CD4-positive, alpha-beta T cell treated with Interleukin-4 for 4 hours (primary cell): ENCODE results near the gene LANCL3.
"Not testable (repeated sequence)": the region's sequence is repeated elsewhere in the genome, so short reads cannot be mapped to it uniquely, and the experiment has no call there.

Experiments
- DNase-seq: peaks from one replicate; pipeline ENCODE4 v3.0.0-alpha.2; 2020

Gene LANCL3

GRCh38 chrX:37638047-37638446, 66.6 kb downstream of the LANCL3 start:
- no peak for DNase-seq

DNA sequence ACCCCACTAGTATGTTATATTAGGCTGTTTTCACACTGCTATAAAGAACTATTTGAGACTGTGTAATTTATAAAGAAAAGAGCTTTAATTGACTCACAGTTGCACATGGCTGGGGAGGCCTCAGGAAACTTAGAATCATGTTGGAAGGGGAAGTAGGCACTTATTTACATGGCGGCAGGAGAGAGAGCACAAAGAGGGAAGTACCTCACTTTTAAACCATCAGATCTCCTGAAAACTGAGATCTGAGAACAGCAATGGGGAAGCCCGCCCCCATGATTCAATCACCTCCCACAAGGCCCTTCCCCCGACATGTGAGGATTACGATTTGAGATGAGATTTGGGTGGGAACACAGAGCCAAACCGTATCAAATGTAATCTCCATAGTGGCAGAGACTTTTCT, 68.7 kb downstream of the LANCL3 start:
- DNase-seq, result no peak

DNA sequence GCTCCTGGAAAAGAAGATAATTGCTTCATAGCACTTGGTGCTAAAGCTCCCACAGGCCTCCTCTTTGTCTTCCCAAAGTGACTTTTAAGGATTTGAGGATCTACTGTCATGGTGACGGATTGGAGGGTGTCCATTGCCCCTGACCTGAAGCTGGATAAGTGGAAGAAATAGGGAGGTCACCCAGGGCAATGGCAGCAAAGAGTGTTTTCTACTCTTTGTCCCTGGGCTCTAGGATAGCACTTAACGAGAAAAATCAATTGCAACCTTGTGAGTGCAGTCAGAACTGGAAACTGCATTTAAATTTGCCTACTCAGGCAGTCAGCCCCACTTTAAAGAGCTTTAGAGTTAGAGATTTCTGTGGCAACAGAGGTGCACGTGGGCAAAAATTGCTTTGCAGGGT, 70.4 kb downstream of the LANCL3 start:
- DNase-seq, result no peak

GRCh38 chrX:37644381-37645305, 73.2 kb downstream of the LANCL3 start:
- DNase-seq, result no peak

DNA sequence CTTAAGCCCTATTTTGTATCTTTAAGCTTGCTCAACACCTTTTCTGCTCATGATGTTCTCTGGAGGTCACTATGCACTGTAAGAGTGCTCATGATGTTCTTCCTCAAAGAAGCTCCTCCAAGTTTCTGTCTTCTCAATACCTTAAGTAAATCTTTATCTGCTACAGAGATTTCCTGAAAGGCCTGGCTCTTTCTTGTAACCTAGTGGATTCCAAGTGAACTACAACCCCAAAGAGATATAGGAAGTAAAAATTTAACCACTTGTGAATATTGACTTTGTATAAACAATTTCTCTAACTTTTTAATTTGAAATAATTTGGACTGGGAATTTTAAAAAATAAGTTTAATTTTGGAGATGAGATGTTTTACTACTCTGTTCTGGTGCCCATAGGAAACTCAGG, 74.8 kb downstream of the LANCL3 start:
- DNase-seq, result no peak

DNA sequence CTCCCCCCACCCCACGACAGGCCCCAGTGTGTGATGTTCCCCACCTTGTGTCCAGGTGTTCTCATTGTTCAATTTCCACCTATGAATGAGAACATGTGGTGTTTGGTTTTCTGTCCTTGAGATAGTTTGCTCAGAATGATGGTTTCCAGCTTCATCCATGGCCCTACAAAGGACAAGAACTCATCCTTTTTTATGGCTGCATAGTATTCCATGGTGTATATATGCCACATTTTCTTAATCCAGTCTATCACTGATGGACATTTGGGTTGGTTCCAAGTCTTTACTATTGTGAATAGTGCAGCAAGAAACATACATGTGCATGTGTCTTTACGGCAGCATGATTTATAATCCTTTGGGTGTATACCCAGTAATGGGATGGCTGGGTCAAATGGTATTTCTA, 79.4 kb downstream of the LANCL3 start:
- DNase-seq, result not testable (repeated sequence)

DNA sequence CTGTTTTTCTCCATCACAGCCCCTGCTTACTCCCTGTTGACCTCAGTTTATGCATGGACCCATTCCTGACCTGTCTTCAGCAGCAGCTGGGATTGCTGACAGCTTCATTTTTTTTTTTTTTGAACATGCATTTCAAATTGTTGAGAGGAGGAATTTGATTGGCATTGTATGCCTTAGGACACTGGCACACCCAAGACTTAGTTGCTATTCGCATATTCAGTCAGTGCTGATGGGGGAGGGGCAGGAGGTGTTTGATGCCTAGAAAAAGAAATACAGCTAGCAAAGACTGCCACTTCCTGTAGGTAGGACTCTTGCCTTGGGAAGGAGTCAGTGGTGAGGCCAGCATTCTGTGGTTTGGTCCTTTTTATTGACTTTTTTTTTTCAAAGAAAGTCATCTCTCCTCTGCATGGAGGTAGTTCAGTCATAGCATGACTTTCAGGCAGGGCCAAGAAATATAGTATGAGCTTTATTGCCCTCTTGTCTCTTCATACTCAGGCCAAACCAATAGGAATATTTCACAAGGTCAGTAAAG, 80.5 kb downstream of the LANCL3 start:
- no peak for DNase-seq

DNA sequence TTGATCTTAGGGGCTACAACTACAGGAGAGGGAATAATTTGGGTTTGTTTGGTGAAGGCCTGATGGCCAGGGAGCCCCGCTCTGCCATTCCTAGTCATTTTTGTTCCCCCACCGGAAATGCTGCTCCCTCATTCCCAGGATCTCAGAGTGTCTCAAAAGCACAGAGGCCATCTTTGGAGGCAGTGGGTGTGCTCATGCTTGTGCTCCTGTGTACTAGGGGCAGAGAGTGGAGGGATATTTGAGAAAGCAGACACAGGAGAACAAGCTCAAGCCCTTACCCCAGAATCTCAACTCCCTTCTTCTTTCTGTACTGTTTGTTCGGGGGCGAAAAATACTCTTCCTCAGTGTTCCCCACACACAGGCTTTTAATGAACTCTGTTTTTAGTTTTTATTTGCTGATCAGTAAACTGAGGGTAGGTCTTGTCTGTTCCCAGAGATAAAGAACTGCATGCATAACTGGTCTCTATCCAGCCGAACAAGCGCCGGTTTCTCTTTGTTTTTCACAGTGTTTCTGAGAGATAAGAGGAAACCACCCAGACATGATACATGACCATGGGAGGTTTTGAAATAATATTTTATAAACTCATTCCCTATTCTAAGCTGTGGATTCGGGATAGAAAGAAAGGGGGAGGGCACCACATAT, 81.2 kb downstream of the LANCL3 start:
- DNase-seq, result no peak

GRCh38 chrX:37653397-37654085, 82.1 kb downstream of the LANCL3 start:
- no peak for DNase-seq

GRCh38 chrX:37658343-37659030, 87.0 kb downstream of the LANCL3 start:
- no peak for DNase-seq

DNA sequence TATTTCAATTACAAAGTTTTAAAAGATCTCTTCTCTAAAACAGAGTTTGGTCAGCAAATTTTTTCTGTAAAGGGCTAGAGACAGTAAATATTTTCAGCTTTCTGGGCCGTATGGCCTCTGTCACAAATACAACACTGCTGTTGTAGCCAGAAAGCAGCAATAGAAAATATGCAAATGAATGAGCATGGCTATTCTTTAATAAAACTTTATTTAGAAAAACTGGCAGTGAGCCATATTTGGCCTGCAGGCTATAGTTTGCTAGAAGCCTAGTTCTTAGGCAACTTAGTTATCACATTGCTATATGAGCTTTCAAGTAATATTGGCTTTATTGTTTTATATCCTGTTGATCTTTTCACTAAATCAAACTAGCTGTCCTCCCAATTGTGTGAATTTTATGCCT, 87.6 kb downstream of the LANCL3 start:
- DNase-seq, result no peak

DNA sequence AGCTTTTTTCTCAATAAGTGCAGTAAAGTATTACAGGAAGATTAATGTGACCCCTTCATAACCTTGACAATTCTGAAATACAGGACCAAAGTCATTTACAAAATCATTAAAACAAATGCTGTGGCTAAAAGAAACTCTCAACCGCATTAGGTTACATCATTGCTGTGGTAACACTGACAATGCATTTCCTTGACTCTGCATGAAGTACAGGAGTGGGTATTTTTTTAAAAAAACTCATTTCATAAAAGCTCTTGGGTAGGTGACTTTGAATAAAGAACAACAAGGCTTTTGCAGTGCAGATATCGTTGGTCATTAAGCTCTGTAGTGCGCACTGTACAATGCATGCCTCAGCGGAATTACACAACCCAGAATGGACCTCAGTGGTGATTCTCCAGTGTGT, 90.7 kb downstream of the LANCL3 start:
- no peak for DNase-seq

DNA sequence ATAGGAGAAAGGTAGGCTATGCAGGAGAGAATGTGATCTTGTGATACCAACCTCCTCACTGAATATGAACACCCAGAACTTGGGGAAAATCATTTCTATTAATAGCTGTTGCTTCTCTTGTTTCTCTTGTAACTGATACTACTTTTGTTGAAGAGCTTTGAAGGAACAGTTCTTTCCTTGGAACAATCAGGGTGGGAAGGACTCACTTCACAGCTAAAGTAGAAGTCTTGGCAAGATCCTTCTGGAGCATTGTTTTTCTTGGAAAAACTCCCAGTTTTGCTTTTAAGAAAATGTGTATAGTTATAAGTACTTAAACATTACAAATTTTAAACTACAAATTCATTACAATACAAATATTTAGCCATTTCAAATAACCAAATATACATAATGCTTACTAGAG, 95.1 kb downstream of the LANCL3 start:
- no peak for DNase-seq

GRCh38 chrX:37667141-37667540, 95.7 kb downstream of the LANCL3 start:
- DNase-seq, result no peak

GRCh38 chrX:37672563-37672962, 101.1 kb downstream of the LANCL3 start:
- DNase-seq, result no peak

DNA sequence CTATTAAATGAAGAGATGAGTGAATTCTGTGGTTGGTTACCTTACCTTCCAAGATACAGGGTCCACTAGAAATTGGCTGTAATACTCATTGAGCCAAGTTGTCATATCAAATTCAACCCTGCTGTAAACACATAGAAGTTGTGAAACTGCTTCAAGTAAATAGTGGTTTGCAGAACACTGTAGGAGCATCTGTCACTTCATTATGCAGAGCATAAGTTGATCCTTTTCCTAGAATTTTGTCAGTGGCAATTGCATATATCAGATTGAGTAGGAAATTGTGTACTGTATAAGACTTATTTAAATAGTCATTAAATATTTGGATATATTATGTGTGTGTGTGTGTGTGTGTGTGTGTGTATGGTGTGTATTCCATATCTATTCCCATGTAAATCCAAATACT, 105.3 kb downstream of the LANCL3 start:
- DNase-seq, result no peak

DNA sequence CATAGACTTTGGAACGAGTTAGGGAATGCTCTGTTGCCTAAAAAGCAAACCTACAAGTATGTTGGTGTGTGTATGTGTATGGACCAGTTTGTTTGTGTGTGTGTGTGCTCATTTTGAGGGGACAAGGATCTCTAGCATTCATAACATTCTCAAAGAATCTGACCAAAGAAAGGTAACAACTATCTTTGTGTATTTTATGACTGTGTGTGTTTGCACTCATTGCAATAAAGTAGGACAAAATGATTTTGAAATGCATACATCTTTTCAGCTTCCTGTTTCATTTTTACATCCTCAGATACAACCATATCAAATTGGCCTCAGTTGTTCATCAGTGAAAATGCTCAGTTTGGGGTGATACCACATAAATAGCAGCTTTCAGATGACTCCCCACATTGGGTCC, 105.8 kb downstream of the LANCL3 start:
- no peak for DNase-seq

DNA sequence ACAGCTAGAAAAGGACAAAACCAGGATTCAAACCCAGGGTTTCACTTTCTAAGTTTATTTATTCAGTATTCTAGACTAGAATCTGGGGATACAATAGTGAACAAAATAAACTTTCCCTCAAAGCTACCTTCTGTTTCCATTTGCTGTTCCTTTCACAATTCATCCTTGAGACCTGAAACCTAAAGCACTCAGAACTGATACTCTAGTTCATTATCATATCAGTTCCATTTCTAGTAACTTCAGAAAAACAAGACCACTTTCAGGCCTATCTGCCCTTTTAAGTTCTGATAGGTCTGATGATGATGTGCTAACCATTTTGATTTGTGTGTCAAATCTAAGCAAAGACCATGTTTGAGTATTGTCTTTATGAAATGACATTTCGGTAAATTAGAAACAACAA, 106.3 kb downstream of the LANCL3 start:
- DNase-seq, result no peak

DNA sequence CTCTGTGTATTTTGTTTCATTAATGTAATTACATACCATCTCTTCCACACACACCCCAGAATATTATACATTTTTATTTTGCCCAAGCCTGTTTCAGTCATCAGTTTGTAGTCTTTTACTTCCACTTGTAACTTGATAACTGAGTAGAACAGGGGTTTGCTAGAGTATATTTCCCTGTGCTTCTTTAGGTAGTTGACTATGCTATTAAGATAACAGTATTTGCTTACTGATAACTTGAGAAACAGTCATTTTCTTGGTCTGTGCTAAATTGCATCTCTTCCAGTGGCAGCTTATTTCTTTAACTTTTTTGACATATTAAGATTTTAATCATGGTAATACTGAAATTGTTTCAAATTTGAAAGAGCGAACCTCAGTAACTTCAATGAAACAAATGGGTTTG, 107.1 kb downstream of the LANCL3 start:
- DNase-seq, result no peak

GRCh38 chrX:37679230-37679629, 107.8 kb downstream of the LANCL3 start:
- no peak for DNase-seq

- DNase-seq, result no peak
Observed at GRCh38 chrX:37679888-37680287, 108.4 kb downstream of the LANCL3 start.

DNA sequence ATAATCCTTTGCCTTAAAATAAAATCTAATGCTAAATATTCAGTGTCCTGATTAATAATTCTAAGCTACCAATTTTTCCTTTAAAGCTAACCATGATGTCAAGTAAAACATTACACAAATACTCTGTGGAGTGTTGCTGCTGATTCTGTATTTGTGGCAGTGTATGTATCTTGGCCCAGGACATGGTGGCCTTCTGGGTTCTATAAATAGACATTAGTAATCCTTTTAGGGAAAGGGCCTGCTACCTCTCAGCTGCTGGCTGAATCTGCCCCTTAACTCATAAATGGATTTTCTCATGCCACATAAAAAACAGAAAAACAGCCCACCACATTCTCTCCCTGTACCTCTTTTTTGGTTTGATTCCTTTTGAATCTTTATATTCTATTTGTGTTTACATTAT, 113.0 kb downstream of the LANCL3 start:
- DNase-seq, result no peak

DNA sequence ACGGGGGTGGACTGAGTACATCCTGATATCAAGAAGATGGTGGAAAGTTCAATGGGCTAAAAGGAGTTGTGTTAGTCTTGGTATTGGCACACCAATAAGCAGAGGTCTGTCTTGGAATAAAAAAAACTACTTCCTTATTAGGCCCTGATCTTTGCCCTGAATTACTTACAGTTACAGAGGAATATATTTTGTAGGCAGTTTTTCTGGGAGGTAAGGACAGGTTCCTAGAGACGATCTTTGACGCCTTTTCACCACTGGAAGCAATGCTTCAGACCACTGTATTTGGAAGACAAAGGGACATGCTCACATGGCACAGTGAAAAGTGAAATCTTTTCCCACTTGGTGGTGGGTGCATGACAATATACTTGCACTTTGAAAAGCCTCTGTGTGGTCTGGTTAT, 113.5 kb downstream of the LANCL3 start:
- no peak for DNase-seq
